Activated CD4-positive, alpha-beta T cell treated with anti-CD3 and anti-CD28 coated beads, Interleukin-2, amount 50 U/mL, for 24 hours (primary cell): Measurements from ENCODE around the gene RGS19.

Source experiments
- DNase-seq, 2 donors: peaks; one replicate each; pipeline ENCODE4 v3.0.0-alpha.2; 2020; ENCODE audit warnings: low read depth in 1 of 2, low spot score in 1 of 2

The RGS19 gene

DNA sequence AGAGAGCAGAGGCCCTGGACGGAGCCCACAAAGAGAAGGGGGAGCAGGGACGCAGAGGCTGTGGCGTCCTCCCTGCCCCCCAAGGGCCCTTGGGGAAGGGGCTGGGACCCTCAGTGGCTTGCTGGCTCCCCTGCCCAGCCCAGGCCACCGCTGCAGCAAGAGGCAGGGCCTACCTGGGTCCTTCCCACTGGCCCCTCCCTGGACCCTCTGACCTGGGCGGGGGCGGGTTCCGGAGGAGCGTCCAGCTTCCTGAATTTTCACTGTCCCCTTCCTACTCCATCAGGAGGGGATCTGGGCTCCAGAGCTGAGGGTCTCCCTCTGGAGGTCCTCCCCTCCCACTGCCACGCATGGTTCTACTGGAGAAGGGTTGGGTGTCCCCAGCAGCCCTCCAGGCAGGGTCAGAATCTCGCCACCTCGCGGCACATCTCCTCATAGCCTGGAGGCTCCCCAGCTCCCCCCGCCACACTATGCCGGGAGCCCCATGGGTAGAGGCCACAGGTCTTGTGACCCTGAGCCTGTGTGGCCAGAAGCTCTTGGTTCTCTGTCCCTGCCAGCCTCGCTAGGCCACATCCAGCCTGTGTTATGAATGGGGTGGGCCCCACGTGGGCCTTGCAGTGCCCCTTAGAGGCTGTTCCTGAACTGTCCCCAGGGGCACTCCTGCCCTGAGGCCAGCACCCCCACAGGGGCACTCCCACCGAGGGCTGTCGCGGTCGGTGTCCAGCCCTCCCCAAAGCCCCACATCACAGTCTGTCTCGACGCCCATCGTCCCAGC is 28.9 kb downstream of the RGS19 start:
- DNase-seq: no peak

DNA sequence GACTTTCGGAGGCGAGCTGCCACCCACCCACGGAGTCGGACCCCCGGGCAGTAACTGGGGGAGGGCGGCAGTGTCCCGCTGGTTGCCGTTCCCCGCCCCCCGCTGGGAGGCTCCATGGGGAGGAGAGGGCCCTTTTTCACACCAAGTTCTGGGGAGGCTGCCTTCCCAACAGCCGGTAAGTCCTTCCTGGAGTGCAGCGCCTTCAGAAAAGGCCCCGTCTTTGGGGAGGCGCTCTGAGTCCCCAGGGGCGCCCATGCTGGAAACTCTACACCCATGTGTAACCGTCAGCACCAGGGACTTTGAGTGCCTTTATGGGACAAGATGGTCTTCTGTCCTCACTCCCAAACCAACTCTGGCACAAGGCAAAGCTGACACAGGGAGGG is 29.4 kb downstream of the RGS19 start:
- DNase-seq: no peak

DNA sequence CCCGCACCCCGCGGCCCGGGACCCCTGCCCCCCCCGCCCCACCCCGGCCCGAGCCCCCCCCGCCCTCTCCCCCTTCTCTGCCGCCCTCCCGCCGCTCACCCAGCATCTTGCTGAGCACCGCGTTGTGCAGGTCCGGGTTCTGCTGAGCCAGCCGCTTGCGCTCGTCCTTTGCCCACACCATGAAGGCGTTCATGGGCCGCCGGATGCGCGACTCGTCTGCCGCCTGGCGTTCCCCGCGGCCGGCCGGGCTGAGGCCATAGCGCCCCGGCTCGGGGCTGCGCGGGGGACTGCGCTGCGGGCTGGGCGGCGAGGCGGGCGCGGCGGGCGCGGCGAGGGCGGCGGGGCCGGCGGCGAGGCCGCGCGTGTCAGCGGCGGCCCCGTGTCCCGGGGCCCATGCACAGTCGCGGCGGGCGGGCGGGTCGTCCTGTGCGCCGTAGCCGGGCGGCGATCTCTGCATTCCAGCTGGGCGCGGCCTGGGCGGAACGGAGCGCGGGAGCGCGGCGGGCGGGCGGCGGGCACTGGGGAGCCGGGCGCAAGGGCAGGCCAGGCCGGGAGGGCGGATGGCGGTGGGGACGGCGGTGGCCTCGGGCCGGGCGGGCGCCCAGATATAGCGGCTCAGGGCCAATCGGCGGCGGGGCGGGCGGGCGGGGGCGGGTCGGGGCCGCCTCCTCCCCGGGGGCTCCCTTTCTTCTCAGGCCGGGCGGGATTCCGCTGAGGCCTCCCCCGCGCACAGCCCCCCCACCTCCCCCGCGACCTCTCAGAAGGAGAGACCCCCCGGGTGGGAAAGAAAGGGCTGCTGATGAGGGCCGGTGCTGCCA is 30.0 kb downstream of the RGS19 start, which contains the start of gene SOX18:
Gene SOX18, minus strand, starts transcription at position 580 of the 818 bp plus-strand sequence. Its CDS starts 123 bp downstream, at position 457.
- DNase-seq: no peak

DNA sequence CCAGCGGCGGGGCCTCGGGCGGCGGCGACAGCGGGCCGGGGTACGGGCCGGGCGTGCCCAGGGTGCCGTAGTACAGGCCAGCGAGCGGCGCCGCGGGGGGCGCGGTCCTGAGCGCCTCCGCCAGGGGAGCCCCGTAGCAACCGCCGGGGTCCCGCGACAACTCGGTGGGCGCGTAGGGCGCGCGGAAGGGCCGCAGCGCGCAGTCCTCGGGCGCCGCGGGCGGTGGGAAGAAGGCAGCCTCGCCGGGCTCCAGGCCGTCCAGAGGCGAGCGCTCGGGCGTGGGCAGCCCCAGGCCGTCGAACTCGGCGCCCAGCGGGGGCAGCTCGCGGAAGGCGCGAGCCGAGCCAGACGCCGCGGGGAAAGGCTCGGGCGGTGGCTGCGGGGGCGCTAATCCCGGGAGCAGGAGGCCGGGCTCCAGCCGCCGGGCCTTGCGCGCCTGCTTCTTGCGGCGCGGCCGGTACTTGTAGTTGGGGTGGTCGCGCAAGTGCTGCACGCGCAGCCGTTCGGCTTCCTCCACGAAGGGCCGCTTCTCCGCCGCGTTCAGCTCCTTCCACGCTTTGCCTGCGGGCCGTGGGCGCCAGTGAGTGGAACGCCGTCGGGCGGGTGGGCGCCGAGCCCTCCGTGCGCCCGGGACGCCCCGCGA is 30.8 kb downstream of the RGS19 start:
- no peak for DNase-seq

DNA sequence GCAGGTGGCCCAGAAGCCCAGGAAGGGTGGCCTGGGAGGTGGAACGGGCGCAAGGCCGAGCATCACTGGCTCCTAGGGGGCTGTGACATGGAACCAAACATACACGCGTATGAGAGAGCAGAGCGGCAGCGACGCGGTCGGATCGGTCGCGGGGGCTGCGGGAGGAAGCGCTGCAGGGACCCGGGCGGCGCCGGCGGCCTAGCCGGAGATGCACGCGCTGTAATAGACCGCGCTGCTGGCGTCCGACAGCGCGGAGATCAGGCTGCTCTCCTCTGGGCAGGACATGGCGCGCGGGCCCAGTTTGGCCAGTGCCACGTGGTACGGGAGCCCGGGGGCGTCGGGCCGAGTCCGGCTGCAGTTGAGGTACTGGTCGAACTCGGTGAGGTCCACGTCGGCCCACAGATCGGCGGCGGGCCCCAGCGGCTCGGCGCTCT is 31.3 kb downstream of the RGS19 start:
- no peak for DNase-seq

DNA sequence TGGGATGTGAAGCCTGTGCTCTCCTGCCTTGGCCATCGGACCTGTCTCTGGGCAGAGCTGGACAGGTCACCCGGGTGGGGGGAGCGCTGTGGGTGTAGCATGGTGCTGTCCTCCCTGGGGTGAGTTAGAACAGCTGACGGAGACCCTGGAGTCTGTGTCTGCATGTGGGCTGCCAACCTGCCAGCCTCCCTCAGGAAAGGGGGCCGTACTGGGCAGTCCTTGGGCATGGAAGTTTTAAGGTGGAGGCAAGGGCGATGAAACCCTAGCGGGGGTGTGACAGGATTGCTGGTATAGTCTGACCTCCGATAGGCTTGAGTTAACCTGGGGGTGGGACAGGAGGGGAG is 32.3 kb downstream of the RGS19 start:
- no peak for DNase-seq

DNA sequence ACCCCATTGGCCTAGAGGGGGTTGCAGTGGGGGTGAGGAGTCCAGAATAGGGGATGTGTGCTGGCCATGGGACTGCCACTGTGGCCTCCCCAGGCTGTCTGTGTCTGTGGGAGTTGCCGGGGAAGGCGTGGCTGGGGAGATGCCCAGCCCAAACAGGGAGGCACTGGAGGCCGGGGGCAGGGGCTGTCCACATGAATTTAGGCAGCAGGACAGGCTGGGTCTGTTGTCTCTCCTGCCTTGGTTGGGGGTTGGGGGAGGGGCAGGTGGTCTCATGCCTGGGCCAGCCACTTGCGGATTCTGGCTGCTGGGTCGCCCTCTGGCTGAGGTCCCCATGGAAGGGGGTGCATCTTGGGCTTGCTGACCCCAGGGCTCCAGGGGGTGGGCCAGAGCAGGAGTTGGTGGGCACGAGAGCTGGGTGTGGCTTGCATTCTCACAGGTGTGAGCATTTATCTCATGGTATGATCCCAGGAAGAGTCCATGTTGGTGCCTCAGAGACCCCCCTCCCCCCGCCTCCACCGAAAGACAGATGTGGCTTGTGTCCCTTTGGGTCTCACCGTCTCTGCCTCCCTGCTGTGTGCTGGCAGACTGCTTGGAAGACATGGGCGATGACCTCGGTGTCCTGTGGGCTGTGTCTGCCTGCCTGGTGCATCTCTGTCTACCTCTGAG is 33.8 kb downstream of the RGS19 start:
- DNase-seq: no peak

DNA sequence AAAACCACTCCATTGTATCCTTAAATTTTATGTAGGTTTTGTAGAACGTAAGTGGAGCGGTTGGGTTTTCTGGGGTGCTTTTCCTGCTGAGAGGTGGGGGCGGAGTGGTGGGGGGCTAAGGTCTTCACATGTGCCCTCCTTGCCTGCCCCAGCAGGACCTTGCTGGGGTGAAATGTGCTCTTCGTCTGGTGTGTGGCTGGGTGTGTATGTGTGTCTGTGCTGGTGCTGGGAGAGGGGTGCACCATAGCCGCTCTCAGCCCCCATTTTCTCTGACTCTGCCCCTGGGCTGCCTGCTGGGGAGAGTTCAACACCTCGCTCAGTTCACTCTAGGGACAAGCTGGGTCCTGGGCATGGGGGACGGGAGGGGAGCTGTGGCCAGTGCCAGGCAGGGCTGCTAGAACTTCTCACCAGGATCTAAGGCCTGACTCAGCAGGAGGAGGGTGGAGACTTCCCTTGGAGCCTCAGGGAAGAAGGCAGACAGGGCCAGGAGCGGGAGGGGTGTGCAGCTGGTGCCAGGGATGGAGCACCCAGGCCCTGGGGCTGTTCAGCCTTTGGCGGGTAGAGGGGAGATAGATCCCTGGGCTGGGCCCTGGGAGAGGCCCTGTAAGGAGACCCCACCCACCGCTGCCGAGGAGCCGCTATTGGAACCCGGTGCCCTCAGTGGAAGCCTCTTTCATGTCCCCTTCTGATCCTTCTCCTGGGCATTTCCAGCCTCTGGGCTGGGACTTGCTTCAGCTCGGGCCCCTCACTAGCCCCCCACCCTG is 34.7 kb downstream of the RGS19 start:
- DNase-seq: no peak

DNA sequence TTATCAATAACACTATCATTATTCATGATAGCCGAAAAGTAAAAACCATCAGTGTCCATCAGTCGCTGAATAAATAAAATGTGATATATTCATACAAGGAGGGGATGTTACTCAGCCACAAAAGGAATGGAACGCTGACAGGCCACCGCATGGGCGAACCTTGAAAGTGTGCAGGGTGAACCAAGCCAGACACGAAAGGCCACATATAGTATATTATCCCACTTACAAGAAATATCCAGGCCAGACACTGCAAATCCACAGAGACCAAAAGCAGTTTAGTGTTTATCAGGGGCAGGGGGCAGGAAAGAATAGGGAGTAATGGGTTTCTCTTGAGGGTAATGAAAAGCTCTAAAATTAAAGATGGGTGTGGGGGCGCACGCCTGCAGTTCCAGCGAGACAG is 35.5 kb downstream of the RGS19 start:
- DNase-seq: no peak

DNA sequence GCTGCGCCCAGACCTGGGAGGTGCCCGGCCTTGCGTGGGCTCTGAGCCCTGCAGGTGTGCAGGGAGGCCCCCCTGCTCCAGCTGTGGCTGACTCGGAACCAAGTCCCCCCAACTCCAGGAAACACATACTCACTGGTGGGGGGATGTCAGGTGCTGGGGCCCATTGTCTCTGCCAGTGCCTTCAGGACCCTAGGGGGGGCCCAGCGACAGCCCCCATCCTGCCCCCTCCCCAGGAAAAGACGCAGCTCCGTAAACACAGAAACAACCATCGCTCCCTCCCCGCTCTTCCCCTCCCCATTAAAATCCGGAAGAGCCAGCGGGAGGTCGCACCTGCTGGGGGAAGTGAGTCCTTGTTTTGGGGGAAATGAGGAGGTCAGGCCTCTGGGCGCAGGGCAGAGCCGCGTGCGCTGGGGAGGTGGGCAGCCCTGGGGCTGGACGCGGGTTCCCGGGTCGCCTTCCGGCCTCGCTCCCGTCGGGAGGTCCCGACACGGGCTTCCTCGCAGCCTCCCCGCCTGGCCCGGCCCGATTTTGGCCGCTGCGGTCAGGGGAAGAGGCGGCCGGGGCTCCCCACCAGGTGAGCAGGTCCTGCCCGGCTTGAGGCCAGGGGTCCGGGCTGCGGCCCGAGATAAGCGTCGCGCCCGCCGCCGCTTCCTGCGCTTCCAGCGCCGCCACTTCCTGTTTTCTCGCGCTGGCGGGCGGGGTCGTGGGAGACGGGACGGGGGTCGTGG is 37.1 kb downstream of the RGS19 start:
- DNase-seq: no peak

DNA sequence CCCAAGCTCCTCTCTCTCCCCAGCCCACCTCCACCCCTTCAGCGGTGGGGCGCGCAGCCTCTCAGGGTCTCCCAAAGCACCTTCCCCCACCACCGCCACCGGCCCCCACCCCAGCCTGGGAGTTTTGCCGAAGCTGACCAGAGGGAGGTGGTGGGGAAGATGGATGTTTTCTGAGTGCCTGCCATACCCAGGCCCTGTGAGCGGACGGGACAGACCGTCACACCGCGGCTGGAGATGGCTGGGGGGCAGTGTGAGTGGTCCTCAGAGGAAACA is 37.6 kb downstream of the RGS19 start:
- DNase-seq: no peak

DNA sequence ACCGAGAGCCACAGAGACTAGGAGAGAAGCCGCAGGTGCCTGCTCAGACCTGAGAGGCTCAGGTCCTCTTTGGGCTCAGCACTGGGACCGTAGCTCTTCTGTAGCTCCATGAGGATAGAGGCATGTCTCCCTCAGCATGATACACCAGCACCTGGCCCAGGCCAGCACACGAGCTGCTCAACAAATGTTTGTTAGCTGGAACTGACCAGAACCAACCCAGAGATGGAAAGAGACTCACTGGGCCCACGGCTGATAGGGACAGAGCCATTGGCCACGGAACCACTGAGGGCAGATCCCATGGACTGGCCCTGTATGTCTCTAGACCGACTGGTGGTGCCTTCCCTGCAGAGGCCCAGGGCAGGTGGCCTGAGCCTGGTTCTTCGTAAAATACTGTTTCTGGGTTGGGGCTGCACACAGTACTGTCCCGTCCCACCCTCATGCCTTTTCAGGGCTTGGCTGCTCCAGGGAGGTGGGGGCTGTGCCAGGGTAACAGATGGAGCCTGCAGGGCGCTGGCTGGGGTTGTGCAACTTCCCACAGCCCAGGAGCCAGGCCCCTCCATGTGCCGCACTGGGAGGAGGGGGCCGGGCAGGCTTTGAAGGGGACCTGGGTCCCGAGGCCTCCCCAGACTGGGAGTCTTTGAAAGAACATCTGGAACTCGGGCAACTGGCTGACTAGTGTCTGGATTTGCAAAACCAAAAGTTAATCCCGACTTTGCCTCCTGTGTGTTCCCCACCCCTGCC is 38.1 kb downstream of the RGS19 start:
- no peak for DNase-seq

DNA sequence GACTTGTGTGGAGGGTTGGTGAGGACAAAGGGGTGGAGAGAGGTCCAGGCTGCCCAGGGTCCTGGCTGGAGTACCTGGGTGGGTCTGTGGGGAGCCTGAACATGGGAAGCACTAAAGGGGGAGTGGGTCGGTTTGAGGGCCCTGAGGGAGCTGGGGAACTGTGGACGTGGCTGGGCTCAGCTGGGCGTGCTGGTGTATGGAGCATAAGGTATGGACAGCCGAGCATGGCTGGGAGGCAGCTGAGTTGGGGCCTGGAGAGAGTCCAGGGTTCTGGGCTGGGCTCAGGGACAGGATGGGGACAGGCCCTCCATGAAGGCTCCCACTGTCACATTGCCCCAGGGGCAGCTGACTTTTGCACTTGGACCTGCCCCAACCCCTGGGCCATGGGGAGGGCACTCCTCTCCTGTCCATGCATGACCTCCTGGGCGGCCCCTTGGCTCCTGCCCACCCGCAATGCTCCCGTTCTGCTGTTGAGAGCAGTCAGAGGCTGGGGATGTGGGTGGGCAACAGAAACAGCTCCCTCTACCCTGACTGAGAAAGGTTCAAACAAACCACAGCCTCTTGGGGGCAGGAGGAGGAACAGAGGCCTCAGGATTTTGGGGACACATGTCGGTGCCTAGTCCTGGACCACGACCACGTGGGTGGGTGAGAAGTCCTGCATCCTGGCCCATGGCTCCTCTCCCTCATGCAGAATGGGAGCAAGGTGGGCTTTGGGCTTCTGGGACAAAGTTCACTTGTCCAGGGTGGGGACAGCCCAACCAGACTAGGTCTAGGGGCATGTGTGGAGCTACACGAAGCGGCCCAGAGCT is 38.9 kb downstream of the RGS19 start:
- no peak for DNase-seq

DNA sequence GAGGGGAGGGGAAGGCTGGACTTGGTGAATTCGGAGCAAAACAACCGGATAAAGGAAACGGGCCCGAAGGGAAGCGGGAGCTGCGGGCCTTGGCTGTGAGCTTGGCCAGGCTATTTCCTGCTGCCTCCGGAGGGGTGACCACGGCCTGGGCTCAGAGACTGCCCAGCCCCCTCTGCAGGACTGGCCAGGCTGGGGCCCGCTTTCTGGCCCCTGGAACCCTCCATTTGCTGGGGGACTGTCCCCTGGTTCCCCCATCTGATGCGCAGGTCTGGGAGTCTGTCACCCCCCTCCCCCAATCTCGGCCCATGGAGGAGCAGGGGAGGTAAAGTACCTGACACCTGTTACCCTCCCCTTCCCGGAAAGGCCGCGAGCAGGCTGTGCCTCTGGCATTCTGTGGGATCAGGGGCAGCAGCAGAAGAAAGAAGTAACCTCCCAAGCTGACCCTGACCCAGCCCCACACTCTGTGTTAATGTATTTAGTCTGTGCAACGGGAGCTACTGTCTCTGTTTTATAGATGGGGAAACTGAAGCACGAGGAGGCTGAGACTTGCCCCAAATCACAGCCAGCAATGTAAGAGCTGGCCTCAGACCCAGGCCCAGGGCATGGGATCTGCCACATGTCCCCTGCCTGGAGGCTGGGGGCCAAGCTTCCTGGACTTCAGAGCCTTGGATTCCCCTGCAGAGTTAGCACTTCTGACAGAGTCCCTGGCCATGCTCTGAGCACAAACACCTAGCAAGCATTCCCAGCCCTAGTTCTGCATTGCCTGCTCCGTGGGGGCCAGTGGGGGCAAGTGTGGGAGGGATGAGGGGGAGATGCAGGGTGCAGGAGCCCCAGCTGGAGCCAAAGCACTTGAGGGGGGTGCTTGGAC is 39.8 kb downstream of the RGS19 start:
- DNase-seq: no peak

DNA sequence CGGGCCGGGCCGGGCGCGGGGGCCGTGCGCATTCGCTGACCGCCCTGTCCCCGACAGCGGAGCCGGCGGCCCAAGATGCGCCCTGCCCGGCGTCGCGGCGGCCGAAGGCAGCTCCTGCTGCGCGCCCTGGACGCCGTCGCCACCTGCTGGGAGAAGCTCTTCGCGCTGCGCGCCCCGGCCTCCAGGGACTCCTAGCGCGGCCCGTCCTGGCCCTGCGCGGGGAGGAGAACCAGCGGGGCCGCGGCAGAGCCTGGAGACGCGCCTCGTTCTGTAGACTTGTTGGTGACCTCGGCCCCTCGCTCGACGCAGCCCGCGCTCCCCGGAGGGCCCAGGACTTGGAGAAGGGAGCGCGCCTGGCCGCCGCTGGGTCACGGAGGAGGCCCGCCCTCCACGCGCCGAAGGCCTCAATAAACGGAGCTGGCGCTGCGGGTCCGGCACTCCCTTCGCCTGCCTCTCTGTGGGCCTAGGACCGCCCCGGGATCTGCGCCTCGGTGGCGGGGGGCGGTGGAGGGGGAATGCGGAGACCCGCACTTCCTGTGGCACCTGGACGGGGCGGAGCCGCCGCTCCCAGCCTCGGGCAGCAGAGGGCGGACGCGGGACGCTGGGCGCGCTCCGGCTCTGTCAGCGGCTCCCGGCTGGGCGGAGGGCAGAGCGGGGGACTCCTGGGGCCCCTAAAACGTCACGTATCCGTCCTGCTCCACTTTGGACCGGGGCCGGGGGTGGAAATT is 40.6 kb downstream of the RGS19 start:
- peak; percentile 56 to 62 for DNase-seq

DNA sequence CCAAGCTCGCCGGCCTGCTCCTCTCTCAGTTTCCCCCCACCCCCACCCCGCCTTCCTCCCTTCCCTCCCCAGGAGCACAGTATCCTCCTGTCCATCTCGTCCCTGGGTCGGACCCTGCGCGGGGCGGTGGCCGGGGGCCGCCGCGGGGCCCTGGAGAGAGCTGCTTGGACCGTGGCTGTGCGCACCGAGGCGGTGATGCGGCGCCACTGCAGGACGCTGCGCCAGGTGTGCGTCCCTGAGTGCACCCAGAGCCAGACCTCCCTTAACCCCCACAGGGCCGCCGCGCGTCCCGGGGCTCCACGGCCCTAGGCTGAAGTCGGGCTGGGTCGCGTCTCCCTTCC is 41.1 kb downstream of the RGS19 start:
- DNase-seq: no peak

DNA sequence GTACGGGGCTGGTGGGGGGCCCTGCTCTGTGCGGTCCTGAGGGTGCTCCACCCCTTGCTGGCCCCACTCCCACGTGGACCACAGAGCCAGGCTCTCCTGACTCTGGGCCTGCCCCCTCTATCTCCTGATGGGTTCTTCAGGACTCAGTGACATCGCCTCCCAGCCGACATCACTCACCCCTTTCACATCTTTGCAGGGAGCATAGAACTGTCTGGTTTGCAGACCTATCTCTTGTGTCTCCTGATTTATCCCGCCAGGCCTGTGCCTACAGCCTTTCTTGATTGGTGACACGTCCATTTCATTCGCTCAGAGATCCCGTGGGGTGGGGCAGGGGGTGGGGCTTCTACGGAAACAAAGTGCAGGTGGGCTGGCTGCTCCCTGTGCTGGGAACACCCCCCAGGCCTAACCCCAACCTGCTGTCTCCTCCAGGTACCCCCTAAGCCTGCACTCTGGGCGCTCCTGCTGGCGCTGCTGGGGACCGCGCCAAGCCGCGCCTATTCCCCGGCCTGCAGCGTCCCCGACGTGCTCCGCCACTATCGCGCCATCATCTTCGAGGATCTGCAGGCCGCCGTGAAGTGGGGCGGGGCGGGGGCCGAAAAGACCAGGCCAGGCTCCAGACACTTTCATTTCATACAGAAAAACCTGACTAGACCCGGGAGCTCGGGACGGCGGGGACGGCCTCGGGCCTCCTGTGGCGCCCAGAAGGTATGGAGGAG is 41.7 kb downstream of the RGS19 start:
- DNase-seq: no peak
